ENCODE measurements around the gene PLXNC1. TPM values are rescaled to one million over a fixed set of nuclear protein-coding genes. Genes with fewer than 3 reads are reported as not detected.

PLXNC1 gene
- total RNA-seq, 1 donor from 2014 or later, result 8.3 TPM

GRCh38 chr12:94267537-94267872 lies 119.1 kb downstream of the PLXNC1 start:
- no peak overlapping the region for H3K27ac Mint-ChIP-seq
- H3K4me3 Mint-ChIP-seq, result peak overlapping the region; percentile 22
- H3K36me3 Mint-ChIP-seq, result no peaks in the 10 kb centered on the region
- H3K9me3 Mint-ChIP-seq, result no peaks in the 10 kb centered on the region
- peaks cover 43% of the 10 kb centered on the region for H3K4me1 Mint-ChIP-seq (ENCODE audit: unreplicated experiment)
- TF ChIP-seq CTCF (conservative IDR thresholded peaks at IDR 0.05), result no peak
- DNase-seq (ENCODE audit: extremely low spot score, unreplicated experiment), result no peak
- H3K27me3 Mint-ChIP-seq, result peaks cover 19% of the 10 kb centered on the region

- Mint-ChIP-seq H3K4me3 (no peak overlapping the region), H3K27me3 (peaks cover 19% of the 10 kb centered on the region), H3K4me1 (ENCODE audit: unreplicated experiment) (peaks cover 40% of the 10 kb centered on the region), H3K27ac (no peak overlapping the region), H3K36me3 (no peaks in the 10 kb centered on the region), H3K9me3 (no peaks in the 10 kb centered on the region)
- TF ChIP-seq CTCF (conservative IDR thresholded peaks at IDR 0.05), result no peak
- DNase-seq (ENCODE audit: extremely low spot score, unreplicated experiment), result no peak
Observed at GRCh38 chr12:94267921-94268471, 119.6 kb downstream of the PLXNC1 start.

GRCh38 chr12:94269316-94269999 lies 121.1 kb downstream of the PLXNC1 start:
- peaks cover 31% of the 10 kb centered on the region for H3K4me1 Mint-ChIP-seq (ENCODE audit: unreplicated experiment)
- no peak for DNase-seq (ENCODE audit: extremely low spot score, unreplicated experiment)
- H3K4me3 Mint-ChIP-seq, result no peak overlapping the region
- no peak overlapping the region for H3K27ac Mint-ChIP-seq
- no peaks in the 10 kb centered on the region for H3K36me3 Mint-ChIP-seq
- no peak for TF ChIP-seq CTCF (conservative IDR thresholded peaks at IDR 0.05)
- peaks cover 19% of the 10 kb centered on the region for H3K27me3 Mint-ChIP-seq
- H3K9me3 Mint-ChIP-seq, result no peaks in the 10 kb centered on the region

- TF ChIP-seq CTCF (conservative IDR thresholded peaks at IDR 0.05), result no peak
- Mint-ChIP-seq H3K27ac (no peak overlapping the region), H3K36me3 (no peaks in the 10 kb centered on the region), H3K4me3 (no peak overlapping the region), H3K9me3 (no peaks in the 10 kb centered on the region), H3K4me1 (ENCODE audit: unreplicated experiment) (peaks cover 14% of the 10 kb centered on the region), H3K27me3 (peaks cover 12% of the 10 kb centered on the region)
- no peak for DNase-seq (ENCODE audit: extremely low spot score, unreplicated experiment)
Observed at GRCh38 chr12:94271351-94271750, 123.0 kb downstream of the PLXNC1 start.

GRCh38 chr12:94272280-94272679 lies 123.9 kb downstream of the PLXNC1 start:
- peaks cover 9% of the 10 kb centered on the region for H3K27me3 Mint-ChIP-seq
- H3K27ac Mint-ChIP-seq, result no peak overlapping the region
- H3K9me3 Mint-ChIP-seq, result no peaks in the 10 kb centered on the region
- no peak overlapping the region for H3K4me3 Mint-ChIP-seq
- H3K4me1 Mint-ChIP-seq (ENCODE audit: unreplicated experiment), result peaks cover 9% of the 10 kb centered on the region
- no peak for DNase-seq (ENCODE audit: extremely low spot score, unreplicated experiment)
- no peak for TF ChIP-seq CTCF (conservative IDR thresholded peaks at IDR 0.05)
- no peaks in the 10 kb centered on the region for H3K36me3 Mint-ChIP-seq
